Measurements from ENCODE around the gene ZNF710. TPM values are rescaled to one million over a fixed set of nuclear protein-coding genes. Genes with fewer than 3 reads are reported as not detected.

ZNF710 gene
- total and polyA plus RNA-seq, 2 of the 13 experiments (the other 11 are each of a cell fraction or from before 2014, with no cell fraction given), result 4.7 to 20.6 TPM

DNA sequence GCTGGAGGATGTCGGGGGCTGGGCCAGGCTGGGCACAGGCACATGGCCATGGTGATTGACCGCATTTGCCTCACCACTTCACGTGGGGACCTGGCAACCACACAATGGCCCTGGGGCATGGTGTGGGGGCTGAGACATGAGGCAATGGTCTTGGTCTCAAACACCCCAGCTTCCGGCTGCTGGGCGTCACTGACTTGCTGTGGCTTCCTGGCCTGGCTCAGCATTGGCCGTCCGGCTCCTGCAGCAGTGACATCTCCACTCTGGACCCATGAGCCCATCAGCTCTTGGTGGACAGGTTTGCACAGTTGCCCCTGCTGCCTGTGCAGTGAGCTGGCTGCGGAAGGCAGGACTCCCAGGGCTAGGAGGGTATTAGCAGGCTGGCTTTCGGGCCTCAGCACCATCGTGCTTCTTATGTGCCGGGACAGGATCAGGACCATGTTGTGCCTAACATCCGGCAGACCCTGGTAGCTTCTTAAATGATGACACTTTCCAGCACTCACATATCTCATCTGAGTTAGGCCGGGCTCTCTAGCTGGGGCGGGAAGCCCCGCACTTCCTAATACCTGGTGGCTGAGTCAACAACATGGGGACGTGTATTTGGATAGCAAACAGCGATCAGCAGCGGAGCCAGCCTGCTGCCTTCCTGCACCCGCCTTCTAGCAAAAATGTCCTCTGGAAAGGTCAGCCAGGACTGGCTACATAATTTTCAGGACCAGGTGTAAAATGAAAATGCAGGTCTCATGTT is 34.1 kb downstream of the ZNF710 start (continued):
- TF ChIP-seq, protein P1, sequence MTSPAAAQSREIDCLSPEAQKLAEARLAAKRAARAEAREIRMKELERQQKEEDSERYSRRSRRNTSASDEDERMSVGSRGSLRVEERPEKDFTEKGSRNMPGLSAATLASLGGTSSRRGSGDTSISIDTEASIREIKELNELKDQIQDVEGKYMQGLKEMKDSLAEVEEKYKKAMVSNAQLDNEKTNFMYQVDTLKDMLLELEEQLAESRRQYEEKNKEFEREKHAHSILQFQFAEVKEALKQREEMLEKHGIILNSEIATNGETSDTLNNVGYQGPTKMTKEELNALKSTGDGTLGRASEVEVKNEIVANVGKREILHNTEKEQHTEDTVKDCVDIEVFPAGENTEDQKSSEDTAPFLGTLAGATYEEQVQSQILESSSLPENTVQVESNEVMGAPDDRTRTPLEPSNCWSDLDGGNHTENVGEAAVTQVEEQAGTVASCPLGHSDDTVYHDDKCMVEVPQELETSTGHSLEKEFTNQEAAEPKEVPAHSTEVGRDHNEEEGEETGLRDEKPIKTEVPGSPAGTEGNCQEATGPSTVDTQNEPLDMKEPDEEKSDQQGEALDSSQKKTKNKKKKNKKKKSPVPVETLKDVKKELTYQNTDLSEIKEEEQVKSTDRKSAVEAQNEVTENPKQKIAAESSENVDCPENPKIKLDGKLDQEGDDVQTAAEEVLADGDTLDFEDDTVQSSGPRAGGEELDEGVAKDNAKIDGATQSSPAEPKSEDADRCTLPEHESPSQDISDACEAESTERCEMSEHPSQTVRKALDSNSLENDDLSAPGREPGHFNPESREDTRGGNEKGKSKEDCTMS (CRISPR knock-in tag; conservative IDR thresholded peaks at IDR 0.05), result no peak
- TF ChIP-seq, protein P2, sequence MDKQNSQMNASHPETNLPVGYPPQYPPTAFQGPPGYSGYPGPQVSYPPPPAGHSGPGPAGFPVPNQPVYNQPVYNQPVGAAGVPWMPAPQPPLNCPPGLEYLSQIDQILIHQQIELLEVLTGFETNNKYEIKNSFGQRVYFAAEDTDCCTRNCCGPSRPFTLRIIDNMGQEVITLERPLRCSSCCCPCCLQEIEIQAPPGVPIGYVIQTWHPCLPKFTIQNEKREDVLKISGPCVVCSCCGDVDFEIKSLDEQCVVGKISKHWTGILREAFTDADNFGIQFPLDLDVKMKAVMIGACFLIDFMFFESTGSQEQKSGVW (CRISPR knock-in tag; IDR thresholded peaks at IDR 0.05; ENCODE audit: borderline replicate concordance), result no peak
- TF ChIP-seq, protein P3, sequence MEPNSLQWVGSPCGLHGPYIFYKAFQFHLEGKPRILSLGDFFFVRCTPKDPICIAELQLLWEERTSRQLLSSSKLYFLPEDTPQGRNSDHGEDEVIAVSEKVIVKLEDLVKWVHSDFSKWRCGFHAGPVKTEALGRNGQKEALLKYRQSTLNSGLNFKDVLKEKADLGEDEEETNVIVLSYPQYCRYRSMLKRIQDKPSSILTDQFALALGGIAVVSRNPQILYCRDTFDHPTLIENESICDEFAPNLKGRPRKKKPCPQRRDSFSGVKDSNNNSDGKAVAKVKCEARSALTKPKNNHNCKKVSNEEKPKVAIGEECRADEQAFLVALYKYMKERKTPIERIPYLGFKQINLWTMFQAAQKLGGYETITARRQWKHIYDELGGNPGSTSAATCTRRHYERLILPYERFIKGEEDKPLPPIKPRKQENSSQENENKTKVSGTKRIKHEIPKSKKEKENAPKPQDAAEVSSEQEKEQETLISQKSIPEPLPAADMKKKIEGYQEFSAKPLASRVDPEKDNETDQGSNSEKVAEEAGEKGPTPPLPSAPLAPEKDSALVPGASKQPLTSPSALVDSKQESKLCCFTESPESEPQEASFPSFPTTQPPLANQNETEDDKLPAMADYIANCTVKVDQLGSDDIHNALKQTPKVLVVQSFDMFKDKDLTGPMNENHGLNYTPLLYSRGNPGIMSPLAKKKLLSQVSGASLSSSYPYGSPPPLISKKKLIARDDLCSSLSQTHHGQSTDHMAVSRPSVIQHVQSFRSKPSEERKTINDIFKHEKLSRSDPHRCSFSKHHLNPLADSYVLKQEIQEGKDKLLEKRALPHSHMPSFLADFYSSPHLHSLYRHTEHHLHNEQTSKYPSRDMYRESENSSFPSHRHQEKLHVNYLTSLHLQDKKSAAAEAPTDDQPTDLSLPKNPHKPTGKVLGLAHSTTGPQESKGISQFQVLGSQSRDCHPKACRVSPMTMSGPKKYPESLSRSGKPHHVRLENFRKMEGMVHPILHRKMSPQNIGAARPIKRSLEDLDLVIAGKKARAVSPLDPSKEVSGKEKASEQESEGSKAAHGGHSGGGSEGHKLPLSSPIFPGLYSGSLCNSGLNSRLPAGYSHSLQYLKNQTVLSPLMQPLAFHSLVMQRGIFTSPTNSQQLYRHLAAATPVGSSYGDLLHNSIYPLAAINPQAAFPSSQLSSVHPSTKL (CRISPR knock-in tag; IDR thresholded peaks at IDR 0.05), result peak; percentile 77
- TF ChIP-seq, protein P4, sequence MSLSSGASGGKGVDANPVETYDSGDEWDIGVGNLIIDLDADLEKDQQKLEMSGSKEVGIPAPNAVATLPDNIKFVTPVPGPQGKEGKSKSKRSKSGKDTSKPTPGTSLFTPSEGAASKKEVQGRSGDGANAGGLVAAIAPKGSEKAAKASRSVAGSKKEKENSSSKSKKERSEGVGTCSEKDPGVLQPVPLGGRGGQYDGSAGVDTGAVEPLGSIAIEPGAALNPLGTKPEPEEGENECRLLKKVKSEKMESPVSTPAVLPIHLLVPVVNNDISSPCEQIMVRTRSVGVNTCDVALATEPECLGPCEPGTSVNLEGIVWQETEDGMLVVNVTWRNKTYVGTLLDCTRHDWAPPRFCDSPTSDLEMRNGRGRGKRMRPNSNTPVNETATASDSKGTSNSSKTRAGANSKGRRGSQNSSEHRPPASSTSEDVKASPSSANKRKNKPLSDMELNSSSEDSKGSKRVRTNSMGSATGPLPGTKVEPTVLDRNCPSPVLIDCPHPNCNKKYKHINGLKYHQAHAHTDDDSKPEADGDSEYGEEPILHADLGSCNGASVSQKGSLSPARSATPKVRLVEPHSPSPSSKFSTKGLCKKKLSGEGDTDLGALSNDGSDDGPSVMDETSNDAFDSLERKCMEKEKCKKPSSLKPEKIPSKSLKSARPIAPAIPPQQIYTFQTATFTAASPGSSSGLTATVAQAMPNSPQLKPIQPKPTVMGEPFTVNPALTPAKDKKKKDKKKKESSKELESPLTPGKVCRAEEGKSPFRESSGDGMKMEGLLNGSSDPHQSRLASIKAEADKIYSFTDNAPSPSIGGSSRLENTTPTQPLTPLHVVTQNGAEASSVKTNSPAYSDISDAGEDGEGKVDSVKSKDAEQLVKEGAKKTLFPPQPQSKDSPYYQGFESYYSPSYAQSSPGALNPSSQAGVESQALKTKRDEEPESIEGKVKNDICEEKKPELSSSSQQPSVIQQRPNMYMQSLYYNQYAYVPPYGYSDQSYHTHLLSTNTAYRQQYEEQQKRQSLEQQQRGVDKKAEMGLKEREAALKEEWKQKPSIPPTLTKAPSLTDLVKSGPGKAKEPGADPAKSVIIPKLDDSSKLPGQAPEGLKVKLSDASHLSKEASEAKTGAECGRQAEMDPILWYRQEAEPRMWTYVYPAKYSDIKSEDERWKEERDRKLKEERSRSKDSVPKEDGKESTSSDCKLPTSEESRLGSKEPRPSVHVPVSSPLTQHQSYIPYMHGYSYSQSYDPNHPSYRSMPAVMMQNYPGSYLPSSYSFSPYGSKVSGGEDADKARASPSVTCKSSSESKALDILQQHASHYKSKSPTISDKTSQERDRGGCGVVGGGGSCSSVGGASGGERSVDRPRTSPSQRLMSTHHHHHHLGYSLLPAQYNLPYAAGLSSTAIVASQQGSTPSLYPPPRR (CRISPR knock-in tag; IDR thresholded peaks at IDR 0.05; ENCODE audit: borderline replicate concordance), result peak; percentile 48; the same call in 1 of the 2 replicates
- TF ChIP-seq CEBPG (CRISPR knock-in tag; IDR thresholded peaks at IDR 0.05), result 0 out of 2 replicates have a peak, but pooled peaks have one; percentile 10
- no peak for TF ChIP-seq ZNF232 (CRISPR knock-in tag; IDR thresholded peaks at IDR 0.05; ENCODE audit: borderline replicate concordance)
- TF ChIP-seq, protein P5, sequence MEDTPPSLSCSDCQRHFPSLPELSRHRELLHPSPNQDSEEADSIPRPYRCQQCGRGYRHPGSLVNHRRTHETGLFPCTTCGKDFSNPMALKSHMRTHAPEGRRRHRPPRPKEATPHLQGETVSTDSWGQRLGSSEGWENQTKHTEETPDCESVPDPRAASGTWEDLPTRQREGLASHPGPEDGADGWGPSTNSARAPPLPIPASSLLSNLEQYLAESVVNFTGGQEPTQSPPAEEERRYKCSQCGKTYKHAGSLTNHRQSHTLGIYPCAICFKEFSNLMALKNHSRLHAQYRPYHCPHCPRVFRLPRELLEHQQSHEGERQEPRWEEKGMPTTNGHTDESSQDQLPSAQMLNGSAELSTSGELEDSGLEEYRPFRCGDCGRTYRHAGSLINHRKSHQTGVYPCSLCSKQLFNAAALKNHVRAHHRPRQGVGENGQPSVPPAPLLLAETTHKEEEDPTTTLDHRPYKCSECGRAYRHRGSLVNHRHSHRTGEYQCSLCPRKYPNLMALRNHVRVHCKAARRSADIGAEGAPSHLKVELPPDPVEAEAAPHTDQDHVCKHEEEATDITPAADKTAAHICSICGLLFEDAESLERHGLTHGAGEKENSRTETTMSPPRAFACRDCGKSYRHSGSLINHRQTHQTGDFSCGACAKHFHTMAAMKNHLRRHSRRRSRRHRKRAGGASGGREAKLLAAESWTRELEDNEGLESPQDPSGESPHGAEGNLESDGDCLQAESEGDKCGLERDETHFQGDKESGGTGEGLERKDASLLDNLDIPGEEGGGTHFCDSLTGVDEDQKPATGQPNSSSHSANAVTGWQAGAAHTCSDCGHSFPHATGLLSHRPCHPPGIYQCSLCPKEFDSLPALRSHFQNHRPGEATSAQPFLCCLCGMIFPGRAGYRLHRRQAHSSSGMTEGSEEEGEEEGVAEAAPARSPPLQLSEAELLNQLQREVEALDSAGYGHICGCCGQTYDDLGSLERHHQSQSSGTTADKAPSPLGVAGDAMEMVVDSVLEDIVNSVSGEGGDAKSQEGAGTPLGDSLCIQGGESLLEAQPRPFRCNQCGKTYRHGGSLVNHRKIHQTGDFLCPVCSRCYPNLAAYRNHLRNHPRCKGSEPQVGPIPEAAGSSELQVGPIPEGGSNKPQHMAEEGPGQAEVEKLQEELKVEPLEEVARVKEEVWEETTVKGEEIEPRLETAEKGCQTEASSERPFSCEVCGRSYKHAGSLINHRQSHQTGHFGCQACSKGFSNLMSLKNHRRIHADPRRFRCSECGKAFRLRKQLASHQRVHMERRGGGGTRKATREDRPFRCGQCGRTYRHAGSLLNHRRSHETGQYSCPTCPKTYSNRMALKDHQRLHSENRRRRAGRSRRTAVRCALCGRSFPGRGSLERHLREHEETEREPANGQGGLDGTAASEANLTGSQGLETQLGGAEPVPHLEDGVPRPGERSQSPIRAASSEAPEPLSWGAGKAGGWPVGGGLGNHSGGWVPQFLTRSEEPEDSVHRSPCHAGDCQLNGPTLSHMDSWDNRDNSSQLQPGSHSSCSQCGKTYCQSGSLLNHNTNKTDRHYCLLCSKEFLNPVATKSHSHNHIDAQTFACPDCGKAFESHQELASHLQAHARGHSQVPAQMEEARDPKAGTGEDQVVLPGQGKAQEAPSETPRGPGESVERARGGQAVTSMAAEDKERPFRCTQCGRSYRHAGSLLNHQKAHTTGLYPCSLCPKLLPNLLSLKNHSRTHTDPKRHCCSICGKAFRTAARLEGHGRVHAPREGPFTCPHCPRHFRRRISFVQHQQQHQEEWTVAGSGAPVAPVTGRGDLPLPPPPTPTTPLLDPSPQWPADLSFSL (CRISPR knock-in tag; IDR thresholded peaks at IDR 0.05), result no peak; the same call in 1 of the 2 replicates

Measured in HepG2 (cell line).